ENCODE measurements around the gene HABP4.

Gene HABP4

GRCh38 chr9:96436063-96436455, 13.9 kb upstream of the HABP4 start:
- ATAC-seq = peak in 1 of 2 donors; percentile 36

DNA sequence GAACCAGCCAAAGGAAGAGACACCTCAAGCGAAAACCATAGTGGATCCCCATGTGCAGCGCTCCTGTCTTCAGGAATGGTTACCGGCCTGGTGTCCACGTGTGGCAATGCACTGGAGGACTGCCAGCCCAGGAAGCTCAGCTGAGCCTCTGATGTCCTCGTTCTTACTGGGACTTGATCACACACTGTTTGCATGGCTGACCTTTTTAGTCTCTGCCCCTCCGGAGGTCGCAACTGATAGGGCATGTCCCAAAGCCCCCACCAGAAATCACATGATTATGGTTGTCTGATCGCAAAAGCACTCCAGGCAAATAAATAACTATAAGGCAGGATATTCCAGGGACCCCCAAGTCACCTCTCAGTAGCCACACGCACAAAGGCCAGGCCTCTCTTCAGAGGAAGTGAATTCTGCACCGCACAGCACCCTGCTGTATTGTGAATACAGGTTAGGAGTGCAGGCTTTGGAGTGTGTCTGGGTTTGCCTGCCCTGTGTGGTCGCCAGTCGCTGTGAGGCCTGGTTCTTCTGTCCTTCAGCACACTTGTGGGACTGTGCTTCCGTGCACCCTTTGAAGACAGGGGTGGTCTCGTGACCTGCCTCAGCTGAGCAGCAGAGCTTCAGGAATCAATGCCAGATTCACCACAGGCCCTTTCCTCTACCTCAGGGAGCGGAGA, 13.4 kb upstream of the HABP4 start:
- ATAC-seq = no peak

- no peak for ATAC-seq
Measured at GRCh38 chr9:96437454-96437853, 12.5 kb upstream of the HABP4 start.

GRCh38 chr9:96440671-96441199, 9.2 kb upstream of the HABP4 start:
- no peak for ATAC-seq

- no peak for ATAC-seq
Measured at GRCh38 chr9:96441798-96442445, 8.0 kb upstream of the HABP4 start.

- ATAC-seq = peak in 1 of 2 donors; percentile 28
Measured at GRCh38 chr9:96442491-96442890, 7.5 kb upstream of the HABP4 start.

- no peak for ATAC-seq
Measured at GRCh38 chr9:96447406-96447805, 2.6 kb upstream of the HABP4 start.

DNA sequence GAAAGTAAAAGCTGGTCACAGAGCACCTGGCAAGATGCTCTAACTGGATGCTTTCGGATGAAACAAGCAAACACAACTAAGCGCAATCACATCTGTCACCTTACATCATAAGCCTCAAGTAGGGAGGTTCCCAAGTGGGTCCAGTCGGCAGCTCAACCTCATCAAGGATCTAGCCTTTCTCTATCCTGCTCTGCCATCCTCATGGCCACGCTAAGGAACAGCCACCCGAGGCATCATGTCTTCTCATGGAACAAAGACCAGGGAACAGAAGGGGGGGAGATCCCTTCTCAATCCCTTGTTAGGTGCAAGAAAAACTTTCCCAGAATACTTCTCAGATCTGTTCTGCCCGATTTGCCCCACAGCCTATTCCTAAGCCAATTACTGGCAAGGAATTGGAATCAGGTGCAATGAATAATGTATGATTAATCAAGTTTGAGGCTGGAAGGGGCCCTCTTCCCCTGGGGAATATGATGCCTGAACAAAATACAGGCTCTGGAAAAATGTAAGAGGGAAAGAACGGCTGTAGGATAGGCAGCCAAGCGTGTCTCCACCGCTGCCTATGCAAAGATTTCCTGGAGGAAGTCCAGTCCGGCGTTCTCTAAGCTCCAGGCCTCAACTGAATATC, 1.3 kb upstream of the HABP4 start:
- ATAC-seq = no peak

- peak in 1 of 2 donors; percentile 2 for ATAC-seq
Measured at GRCh38 chr9:96449523-96449844, 485 bp upstream of the HABP4 start.

DNA sequence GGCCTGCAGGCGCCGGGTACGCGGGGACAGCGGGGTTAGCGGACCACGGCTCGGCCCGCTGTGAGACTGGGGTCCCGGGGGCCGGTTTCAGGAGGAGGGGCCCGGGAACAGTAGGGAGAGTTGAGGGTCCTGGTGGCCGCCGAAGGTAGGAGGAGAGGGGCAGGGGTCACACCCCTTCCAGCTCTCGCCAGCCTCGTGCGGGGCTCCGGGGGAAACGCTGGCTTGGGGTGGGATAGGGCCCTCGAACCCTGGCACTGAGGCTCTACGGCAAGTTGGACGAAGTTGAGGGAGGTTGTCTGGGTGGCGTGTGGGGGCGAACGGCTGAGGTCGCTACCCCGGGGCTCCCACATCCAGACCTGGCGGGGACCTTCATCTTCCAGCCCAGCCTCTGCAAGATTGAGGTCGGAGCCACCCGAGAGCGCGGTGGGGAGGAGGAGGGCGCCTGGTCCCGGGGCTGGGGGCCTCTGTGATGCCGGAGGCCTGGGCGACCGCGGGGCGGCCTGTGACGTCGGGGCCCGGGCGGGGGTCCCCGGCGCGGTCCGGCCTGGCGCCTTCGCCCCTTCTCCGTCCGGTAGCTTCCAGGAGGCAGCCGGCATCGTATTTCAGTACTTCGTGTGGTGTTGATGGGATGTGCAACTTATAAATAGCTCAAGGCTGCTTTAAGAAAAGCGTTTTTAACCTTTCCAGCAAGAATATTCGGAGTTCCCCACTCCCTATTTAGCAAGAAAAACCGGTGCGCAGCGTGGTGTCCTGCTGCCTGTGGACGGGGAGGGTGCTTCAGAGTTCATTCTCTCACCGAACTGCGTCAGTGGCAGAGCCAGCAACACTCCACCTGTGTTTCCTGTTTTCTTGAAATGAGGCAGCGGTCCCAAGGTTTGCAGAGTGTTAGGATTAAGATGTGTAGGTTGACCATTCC, 902 bp downstream of the HABP4 start:
- no peak for ATAC-seq

DNA sequence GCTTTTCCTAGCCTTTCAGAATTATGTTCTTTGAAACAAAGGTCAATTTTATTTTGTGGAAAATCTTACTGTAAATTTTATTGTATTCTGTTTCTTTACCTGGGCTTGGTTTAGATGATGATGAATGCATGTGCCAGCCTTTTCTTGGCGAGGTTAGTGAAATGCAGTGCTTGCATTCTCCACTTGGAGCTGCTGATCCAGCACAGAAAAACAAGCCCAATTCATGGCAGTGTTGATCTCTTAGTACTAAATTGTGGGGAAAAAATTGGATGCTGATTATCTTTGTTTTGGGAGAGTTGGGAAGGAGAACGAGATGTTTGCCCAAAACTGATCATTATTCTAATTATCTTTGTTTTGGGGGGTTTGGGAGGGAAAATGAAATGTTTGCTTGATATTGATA, 3.7 kb downstream of the HABP4 start:
- ATAC-seq = no peak

GRCh38 chr9:96457266-96457665, 7.3 kb downstream of the HABP4 start:
- ATAC-seq = no peak

- ATAC-seq = no peak
Measured at GRCh38 chr9:96458226-96458625, 8.3 kb downstream of the HABP4 start.

DNA sequence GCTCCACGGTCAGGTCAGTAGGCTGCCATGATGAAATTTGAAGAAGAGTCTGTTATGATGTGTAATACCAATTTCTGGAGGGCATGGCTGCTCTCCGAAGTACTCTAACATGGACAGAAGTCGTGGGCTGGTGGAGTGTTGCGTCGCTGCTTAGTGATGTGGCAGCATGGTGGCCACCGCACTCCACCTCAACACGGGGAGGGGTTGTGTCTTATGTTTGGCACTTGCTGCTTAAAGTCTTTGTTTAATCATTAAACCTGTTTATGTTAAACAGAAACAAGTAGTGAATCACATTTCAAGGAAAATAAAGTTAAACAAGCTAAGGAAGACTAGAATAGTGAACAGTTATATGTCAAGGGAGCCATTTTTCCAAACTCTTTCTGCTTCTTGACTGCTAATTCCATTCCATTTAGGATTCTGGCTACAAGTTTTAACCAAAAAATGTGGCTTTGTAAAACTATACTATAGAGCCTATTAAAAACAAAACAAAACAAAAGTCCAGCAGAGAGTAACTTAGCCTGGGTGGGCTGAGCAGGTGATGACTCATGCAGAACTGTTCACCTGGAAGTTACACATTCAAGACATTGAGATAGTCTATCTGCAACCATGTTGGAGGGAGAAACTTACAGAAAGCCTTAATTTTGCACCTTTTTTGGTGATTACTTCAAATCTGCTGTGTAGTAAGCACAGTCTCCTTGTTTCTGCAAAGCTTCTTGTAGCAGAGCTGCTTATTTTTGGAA, 9.5 kb downstream of the HABP4 start:
- ATAC-seq = no peak

DNA sequence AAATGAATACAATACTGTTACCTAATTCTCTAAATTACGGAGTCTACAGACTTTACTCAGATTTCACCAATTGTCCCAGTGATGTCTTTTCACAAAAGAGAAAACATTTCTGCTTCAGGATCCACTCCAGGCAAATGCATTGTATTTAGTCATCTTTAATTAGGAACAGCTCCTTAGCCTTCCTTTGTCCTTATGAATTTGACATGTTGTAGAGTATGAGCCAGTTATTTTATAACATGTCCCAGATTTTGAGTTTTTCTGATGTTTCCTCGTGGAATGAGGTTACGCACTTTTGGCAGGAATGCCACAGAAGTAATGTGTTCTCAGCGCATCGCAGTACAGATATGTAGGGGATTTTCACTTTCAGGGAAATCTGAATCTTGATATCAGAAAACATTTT, 10.5 kb downstream of the HABP4 start:
- no peak for ATAC-seq

- no peak for ATAC-seq
Measured at GRCh38 chr9:96460882-96461281, 10.9 kb downstream of the HABP4 start.

GRCh38 chr9:96461336-96461735, 11.4 kb downstream of the HABP4 start:
- no peak for ATAC-seq

- ATAC-seq = no peak
Measured at GRCh38 chr9:96462541-96462940, 12.6 kb downstream of the HABP4 start.

- ATAC-seq = no peak
Measured at GRCh38 chr9:96464426-96464825, 14.5 kb downstream of the HABP4 start.

DNA sequence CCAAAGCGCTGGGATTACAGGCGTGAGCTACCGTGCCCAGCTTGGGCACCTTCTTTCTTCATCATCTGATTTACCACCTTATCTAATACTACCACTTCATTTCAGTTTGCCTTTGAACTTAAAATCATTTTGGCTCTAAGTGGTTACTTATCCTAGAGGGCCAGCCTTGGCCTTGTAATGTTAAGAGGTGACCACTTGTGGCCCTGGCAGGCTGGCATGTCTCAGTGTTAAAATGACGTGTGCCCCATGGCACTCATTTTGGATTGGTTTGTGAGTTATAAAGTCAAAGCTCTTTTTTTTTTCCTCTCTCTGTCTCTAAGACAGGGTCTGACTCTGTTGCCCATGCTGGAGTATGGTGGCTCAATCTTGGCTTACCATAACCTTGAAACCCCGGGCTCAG, 17.8 kb downstream of the HABP4 start:
- ATAC-seq = no peak

- ATAC-seq = no peak
Measured at GRCh38 chr9:96476013-96476412, 26.0 kb downstream of the HABP4 start.

DNA sequence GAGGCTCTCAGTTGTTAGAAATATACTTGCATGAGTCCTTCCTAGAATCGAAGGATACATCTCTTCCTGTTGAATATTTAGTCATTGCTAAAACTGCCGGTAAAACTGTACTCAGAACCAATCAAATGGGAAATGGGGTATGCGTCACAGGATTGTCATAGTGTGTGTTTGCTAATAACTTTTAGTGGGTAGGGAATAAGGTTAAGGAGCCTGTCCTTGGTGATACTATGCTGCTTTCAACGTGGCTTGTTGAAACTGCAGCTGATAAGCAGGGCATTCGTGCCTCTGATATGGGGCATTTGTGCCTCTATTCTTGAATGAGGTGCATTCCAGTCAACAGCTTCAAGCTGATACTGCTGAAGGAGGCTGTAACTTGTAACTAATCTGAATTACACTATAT, 26.6 kb downstream of the HABP4 start:
- ATAC-seq = peak in 1 of 2 donors; percentile 24
